DND-41 (cell line): ENCODE data around the gene SYT6.

Source experiments
- EZH2 ChIP-seq: IDR thresholded peaks from 3 replicates; pipeline ENCODE4 v1.6.1; 2012; ENCODE audit warnings: borderline replicate concordance, low read depth, mild to moderate bottlenecking, moderate library complexity, low read length, inconsistent platforms; ENCODE audit not compliant: severe bottlenecking
- TF ChIP-seq, protein P1 (sequence below): IDR thresholded peaks from 2 replicates; pipeline ENCODE4 v1.5.1; 2012; ENCODE audit warnings: borderline replicate concordance, low read length, moderate library complexity, mild to moderate bottlenecking; ENCODE audit not compliant: poor library complexity, severe bottlenecking; ENCODE audit errors: extremely low read depth

GRCh38 chr1:114086601-114087368, 66.9 kb downstream of the SYT6 start:
- TF ChIP-seq, protein P1, sequence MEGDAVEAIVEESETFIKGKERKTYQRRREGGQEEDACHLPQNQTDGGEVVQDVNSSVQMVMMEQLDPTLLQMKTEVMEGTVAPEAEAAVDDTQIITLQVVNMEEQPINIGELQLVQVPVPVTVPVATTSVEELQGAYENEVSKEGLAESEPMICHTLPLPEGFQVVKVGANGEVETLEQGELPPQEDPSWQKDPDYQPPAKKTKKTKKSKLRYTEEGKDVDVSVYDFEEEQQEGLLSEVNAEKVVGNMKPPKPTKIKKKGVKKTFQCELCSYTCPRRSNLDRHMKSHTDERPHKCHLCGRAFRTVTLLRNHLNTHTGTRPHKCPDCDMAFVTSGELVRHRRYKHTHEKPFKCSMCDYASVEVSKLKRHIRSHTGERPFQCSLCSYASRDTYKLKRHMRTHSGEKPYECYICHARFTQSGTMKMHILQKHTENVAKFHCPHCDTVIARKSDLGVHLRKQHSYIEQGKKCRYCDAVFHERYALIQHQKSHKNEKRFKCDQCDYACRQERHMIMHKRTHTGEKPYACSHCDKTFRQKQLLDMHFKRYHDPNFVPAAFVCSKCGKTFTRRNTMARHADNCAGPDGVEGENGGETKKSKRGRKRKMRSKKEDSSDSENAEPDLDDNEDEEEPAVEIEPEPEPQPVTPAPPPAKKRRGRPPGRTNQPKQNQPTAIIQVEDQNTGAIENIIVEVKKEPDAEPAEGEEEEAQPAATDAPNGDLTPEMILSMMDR, result no peak
- TF ChIP-seq EZH2, result no peak
